HG02610 (cell line): ENCODE data around the gene PLXNA3.
A peak's percentile ranks its signal among the peaks of the same experiment; 100 is the strongest.

ENCODE experiments used
- ATAC-seq: cut with Tn5 transposase; IDR thresholded peaks from one replicate; pipeline ENCODE4 v1.9.1; 2021; ENCODE audit warnings: mild to moderate bottlenecking, moderate library complexity; ENCODE audit not compliant: unreplicated experiment

Gene PLXNA3

GRCh38 chrX:154434394-154435168 lies 23.5 kb upstream of the PLXNA3 start:
- no peak for ATAC-seq

- ATAC-seq, result no peak
Observed at GRCh38 chrX:154435171-154435733, 22.8 kb upstream of the PLXNA3 start.

DNA sequence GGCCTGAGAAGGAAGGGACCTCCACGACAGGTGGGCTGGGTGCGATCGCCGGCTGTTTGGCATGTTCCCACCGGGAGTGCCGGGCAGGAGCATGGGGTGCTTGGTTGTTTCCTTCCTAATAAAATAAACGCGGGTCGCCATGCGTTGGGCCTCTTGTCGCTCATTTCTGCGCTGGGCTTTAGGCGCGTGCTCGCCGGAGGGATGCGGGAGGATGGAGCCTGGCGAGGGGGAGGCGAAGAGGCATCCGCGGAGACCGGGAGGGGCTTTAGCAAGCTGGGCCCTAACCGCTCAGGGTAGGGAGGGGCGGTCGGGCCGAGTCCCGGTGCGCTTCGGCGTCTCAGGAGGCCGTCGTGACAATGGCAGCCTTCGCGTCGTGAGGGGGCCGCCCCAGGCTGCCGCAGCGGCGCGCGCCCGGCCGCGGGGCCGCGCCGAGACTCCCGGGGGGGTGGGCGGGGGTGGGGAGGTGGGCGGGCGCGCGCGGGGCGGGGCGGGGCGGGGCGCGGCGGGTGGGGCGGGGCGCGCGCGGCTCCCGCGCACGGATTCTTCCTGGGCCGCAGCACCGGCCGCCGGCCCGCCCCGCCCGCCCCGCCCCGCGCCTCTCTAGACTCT lies 21.6 kb upstream of the PLXNA3 start:
- no peak for ATAC-seq

DNA sequence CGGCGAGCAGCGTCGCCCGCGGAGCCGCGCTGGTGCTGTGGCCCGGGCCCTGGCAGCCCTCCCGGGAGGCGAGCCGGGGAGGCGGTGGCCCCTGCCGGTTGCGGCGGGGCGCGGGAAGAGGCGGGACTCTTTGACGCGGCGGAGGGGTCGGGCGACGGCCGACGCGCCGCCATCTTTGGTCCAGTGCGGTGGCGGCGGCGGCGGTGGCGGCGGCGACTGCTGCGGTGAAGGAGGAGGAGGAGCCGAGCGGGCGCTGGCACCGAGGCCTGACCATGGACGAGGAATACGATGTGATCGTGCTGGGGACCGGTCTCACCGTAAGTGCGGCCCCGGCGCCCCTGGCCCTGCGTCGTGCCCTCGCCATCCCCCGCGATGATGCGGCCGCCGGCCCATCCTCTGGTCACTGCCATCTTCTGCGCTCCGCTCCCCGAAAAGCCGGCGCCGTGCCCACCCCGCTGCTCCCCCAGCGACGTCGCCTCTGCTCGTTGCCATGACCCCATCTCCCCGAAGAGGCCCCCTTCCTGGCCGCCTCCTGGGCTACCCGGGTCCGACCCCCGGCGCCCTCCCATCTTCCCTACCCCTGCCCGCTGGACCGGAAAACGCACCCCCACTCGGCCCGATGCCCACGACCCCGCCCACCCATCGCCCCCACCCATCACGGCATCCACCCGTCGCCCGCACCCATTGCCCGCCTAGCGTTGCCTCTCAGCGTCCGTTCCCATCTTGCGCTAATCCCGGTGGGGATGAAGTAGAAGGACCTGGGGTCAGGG lies 20.9 kb upstream of the PLXNA3 start, which contains the start of gene GDI1:
GDI1 (plus strand) TSS at position 172 of the 770 bp plus-strand sequence; CDS start at position 273, 101 bp downstream.
- ATAC-seq, result no peak

DNA sequence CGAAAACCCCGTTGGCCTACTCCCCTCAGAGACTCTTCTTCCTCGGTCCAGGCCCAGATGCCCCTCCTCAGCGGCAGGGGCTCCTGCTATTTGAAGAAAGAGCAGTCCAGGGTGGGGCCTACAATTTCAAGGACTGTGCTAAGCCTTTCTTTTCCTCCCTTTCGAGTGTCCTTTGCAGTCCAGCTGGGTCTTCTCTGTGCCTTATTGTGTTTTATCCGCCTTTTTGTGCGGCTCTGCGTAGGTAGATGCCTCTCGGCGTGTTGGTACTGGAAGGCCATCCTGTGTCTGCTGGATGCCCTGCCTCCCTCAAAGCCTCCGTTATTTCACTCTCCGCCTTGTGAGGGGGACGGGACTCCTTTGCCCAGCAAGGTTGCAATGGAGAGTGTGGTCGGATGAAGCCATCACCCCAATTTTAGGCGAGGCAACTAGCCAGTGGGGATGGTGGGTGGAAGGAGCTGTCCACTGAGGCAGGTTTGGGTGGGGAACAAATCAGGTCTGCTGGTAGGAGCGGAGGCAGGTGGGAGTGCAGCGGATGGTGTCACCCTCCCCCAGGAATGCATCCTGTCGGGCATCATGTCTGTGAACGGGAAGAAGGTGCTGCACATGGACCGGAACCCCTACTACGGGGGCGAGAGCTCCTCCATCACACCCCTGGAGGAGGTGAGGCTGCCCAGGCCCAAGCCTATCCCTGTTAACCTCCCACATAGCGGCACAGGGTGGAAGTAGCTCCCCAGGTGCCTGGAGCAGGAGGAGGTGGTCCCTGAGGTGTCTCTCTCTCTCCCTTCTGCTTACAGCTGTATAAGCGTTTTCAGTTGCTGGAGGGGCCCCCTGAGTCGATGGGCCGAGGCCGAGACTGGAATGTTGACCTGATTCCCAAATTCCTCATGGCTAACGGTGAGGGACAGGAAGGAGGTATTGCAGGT lies 19.8 kb upstream of the PLXNA3 start:
- no peak for ATAC-seq

- ATAC-seq, result no peak
Observed at GRCh38 chrX:154439841-154440240, 18.2 kb upstream of the PLXNA3 start.

DNA sequence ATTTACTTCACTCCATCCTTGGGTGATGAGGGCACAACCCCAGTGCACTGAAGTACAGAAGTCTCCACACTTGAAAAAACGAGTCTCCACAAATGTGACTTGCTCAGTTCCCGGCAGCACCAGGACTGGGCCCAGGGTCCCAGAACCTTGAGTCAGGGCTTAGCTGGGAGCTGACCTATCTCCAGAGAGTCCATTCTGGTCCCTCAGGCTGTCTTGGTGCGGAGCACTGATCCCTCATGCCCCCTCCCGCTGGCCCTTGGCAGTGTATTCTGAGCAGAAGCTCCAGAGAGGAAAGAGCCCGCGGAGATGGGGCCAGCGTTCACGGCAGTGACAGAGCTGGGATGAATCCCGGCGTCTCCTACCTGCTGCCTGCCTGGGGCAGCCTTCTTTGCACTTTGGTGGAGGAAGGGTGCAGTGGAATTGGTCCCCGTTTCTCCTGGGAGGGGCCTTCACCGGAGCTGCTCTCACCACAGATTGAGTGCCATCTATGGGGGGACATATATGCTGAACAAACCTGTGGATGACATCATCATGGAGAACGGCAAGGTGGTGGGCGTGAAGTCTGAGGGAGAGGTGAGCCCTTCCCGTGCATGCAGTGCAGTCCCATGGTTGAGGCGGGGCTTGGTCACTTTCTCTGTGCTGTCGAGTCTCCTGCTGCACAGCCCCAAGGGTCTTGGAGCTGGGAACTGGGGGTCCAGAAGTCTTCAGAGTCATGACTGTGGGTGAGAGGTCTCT lies 17.3 kb upstream of the PLXNA3 start:
- no peak for ATAC-seq

- ATAC-seq, result no peak
Observed at GRCh38 chrX:154441564-154441963, 16.5 kb upstream of the PLXNA3 start.

DNA sequence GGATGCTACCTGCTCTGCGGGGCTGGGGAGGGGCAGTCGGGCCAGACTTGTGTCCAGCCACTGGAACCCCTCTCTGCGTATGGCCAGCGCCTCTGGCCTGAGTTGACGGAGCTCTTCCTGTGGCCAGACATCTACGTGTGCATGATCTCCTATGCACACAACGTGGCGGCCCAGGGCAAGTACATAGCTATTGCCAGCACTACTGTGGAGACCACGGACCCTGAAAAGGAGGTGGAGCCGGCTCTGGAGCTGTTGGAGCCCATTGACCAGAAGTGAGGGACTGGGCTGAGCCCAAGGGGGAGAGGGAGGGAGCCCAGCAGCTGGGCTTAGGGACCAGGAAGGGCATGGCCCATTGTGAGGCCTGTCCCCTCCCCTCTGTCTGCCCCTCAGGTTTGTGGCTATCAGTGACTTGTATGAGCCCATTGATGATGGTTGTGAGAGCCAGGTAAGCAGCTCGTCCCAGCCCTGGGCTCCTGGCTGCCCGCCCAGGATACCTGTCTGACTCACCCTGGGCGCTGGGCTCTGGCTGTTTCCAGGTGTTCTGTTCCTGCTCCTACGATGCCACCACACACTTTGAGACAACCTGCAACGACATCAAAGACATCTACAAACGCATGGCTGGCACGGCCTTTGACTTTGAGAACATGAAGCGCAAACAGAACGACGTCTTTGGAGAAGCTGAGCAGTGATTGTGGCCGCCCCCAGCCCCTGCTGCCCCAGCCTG lies 15.9 kb upstream of the PLXNA3 start:
- ATAC-seq, result no peak

GRCh38 chrX:154443479-154443910 lies 14.6 kb upstream of the PLXNA3 start:
- ATAC-seq, result no peak

- peak; percentile 80 for ATAC-seq
Observed at GRCh38 chrX:154443992-154444754, 13.9 kb upstream of the PLXNA3 start, which contains the start of gene FAM50A. Gene FAM50A, plus strand, starts transcription at chrX:154444141. Its CDS starts 95 bp downstream, at chrX:154444236.

DNA sequence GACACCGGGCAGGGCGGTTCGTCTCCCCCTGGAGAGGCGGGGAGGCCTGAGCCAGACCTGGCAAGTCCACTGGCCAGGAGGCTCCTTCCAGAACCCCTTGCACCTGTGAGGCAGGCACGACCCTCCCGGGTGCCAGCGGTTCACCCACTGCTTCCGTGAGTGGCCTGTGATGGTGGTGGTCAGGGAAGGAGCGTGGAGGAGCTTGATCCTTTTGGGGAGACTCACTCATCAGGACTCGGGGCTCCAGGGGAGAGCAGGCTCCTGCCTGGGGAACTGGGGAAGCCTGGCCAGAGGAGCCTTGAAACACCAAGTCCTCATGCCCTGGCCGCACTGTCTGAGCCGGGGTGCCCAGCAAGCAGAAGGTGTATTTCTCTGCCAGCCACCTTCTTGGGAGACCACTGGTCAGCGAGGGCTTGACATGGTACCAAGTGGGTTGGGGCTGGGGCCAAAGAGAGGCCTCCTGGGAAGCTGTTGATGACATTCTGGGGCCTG lies 13.3 kb upstream of the PLXNA3 start:
- no peak for ATAC-seq

DNA sequence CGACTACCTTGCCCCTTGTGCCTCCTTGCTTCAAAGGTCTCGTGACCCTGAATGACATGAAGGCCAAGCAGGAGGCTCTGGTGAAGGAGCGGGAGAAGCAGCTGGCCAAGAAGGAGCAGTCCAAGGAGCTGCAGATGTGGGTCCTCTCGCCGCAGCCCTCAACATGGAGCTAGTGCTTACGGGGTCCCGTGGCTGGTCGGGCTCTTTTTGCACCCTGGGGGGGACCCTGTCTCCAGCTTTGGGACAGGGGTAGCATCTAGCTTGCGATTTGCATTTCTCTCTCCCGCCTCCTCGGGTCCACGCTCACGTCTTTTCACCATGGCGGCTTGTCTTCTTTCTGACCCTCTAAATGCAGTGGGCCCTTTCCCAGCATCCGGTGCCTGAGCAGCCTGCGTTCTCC lies 12.3 kb upstream of the PLXNA3 start:
- no peak for ATAC-seq

- no peak for ATAC-seq
Observed at GRCh38 chrX:154446430-154446829, 11.7 kb upstream of the PLXNA3 start.

GRCh38 chrX:154448484-154448883 lies 9.6 kb upstream of the PLXNA3 start:
- ATAC-seq, result no peak

DNA sequence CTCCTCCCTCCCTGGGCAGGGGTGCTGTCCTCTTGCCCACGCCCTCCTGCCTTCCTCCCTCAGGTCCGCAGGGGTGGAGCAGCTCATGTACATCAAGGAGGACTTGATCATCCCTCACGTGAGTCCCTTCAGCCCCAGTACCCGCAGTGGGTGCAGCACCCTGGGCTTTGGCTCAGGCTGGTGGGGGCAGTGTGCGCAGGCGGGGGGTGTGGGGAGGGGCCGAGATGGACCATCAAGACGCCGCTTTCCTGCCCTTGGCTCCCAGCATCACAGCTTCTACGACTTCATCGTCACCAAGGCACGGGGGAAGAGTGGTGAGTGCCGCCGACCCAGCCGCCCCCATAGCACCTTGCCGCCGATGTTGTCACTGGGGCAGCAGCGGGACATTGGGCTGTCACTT lies 8.5 kb upstream of the PLXNA3 start:
- no peak for ATAC-seq

DNA sequence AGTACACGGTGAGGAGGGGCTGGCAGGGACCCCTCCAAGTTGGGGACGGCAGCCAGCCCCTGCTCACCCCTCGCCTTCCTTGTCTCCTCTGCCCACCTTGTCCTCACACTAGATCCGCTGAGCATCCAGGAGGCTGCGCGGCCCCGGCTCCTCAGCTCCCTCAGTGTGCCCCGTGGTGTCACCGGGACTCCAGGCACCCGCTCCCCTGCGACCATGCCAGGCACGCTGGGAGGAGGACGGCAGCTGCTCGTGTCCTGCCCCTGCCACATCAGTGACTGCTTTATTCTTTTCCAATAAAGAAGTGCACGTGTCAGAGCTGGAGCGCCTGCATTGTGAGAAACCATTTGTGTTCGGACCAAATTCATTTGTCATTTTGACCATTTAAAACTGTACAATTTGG lies 7.8 kb upstream of the PLXNA3 start:
- ATAC-seq, result no peak

- no peak for ATAC-seq
Observed at GRCh38 chrX:154452823-154453222, 5.3 kb upstream of the PLXNA3 start.
